ENCODE results near the gene KCNJ14.

KCNJ14 gene

DNA sequence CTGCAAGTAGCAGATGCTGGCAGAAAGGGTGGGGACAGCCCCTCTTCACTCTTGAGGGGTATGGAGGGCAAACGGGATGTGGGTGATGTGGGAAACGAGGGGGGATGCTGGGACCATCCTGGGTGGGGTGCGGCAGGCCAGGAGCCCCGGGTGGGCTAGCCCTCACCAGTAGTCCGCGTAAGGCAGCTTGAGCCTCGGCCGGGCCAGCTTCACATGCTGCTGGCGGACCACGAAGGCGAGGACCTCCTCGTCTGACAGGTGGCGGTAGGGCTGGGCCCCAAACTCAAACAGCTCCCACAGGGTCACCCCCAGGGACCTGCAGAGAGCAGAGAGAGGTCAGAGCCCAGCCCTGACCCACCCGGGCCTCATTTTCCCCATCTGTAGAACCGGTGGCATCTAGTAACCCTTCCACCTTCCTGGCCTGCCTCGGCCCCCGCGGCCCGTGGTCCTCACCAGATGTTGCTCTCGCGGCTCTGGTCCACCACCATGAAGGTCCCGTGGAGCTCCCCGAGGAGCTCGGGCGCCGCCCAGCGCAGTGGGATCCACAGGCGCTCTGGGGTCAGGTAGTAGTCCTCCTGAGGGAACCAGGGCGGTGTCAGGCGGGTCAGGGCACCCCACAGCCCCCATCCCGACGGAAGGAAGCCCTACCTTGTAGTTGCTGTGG, 45.6 kb downstream of the KCNJ14 start:
- Histone ChIP-seq H3K4me1 (ENCODE audit: insufficient read depth, low read length, poor library complexity, severe bottlenecking) (peaks cover 11% of the 10 kb centered on the region), H2AFZ (ENCODE audit: low read length) (no peak overlapping the region), H3K27me3 (ENCODE audit: insufficient read depth, low read length, poor library complexity, severe bottlenecking) (no peaks in the 10 kb centered on the region), H3K9ac (ENCODE audit: low read depth, low read length, poor library complexity, severe bottlenecking) (no peak overlapping the region), H3K79me2 (ENCODE audit: insufficient read depth, low read length) (no peaks in the 10 kb centered on the region), H3K4me3 (ENCODE audit: low read length, poor library complexity, severe bottlenecking) (no peak overlapping the region), H3K36me3 (ENCODE audit: insufficient read depth, low read length) (no peaks in the 10 kb centered on the region), H3F3A (ENCODE audit: low read depth) (peaks cover 4% of the 10 kb centered on the region; the same call in 1 of the 2 replicates), H3K9me2 (replicated peaks; ENCODE audit: low read depth, low read length) (no peaks in the 10 kb centered on the region), H3K4me2 (ENCODE audit: low read depth, low read length, poor library complexity, severe bottlenecking) (peak overlapping the region; percentile 64), H4K20me1 (ENCODE audit: insufficient read depth, low read length, poor library complexity, severe bottlenecking) (no peaks in the 10 kb centered on the region), H3K9me3 (ENCODE audit: insufficient read depth, low read depth, low read length) (no peaks in the 10 kb centered on the region)
- TF ChIP-seq EZH2phosphoT487 (IDR thresholded peaks at IDR 0.05; ENCODE audit: borderline replicate concordance) (no peak), CTCF (conservative IDR thresholded peaks at IDR 0.05; ENCODE audit: low read length) (no peak)

DNA sequence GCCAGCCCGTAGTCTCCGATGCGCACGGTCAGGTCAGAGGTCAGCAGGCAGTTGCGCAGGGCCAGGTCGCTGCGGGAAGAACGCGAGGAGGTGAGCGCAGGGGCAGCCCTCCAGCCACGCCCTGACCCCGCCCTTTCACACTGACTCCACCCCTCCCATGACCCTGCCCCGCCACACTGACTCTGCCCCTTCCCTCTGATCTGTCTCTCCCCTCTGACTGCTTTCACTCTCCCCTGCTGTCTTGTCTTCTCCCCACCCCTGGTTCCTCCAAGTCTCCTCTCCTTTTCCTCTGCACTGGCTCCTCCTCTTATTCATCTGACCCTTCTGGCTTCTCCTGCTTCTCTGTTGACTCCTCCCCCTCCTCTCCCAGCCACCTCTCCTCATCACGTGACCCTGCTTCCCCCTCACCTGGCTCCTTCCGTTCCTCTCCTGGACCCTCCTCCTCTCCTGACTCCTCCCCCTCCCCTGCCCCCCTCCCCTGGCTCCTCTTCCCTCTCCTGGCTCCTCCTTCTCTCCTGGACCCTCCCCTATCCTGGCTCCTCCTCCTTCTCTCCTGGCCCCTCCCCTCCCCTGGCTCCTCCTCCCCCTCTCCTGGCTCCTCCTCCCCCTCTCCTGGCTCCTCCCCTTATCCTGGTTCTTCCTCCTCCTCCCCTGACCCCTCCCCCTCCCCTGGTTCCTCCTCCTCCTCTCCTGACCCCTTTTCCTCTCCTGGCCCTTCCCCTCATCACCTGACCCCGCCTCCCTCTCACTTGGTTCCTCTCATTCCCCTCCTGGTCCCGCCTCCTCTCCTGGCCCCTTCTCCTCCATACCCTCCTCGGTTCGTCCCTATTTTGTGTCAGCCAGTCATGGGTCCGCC, 46.3 kb downstream of the KCNJ14 start:
- Histone ChIP-seq H3K9me3 (ENCODE audit: insufficient read depth, low read depth, low read length) (no peaks in the 10 kb centered on the region), H3K4me3 (ENCODE audit: low read length, poor library complexity, severe bottlenecking) (peak overlapping the region; percentile 46), H2AFZ (ENCODE audit: low read length) (peak overlapping the region; percentile 84), H3K9ac (ENCODE audit: low read depth, low read length, poor library complexity, severe bottlenecking) (peak overlapping the region; percentile 26), H3K4me1 (ENCODE audit: insufficient read depth, low read length, poor library complexity, severe bottlenecking) (peaks cover 11% of the 10 kb centered on the region), H3K36me3 (ENCODE audit: insufficient read depth, low read length) (no peaks in the 10 kb centered on the region), H4K20me1 (ENCODE audit: insufficient read depth, low read length, poor library complexity, severe bottlenecking) (no peaks in the 10 kb centered on the region), H3F3A (ENCODE audit: low read depth) (peaks cover 4% of the 10 kb centered on the region; the same call in 1 of the 2 replicates), H3K79me2 (ENCODE audit: insufficient read depth, low read length) (no peaks in the 10 kb centered on the region), H3K27me3 (ENCODE audit: insufficient read depth, low read length, poor library complexity, severe bottlenecking) (no peaks in the 10 kb centered on the region), H3K9me2 (replicated peaks; ENCODE audit: low read depth, low read length) (no peaks in the 10 kb centered on the region), H3K4me2 (ENCODE audit: low read depth, low read length, poor library complexity, severe bottlenecking) (peak overlapping the region; percentile 64)
- TF ChIP-seq EZH2phosphoT487 (IDR thresholded peaks at IDR 0.05; ENCODE audit: borderline replicate concordance) (no peak), CTCF (conservative IDR thresholded peaks at IDR 0.05; ENCODE audit: low read length) (no peak)

DNA sequence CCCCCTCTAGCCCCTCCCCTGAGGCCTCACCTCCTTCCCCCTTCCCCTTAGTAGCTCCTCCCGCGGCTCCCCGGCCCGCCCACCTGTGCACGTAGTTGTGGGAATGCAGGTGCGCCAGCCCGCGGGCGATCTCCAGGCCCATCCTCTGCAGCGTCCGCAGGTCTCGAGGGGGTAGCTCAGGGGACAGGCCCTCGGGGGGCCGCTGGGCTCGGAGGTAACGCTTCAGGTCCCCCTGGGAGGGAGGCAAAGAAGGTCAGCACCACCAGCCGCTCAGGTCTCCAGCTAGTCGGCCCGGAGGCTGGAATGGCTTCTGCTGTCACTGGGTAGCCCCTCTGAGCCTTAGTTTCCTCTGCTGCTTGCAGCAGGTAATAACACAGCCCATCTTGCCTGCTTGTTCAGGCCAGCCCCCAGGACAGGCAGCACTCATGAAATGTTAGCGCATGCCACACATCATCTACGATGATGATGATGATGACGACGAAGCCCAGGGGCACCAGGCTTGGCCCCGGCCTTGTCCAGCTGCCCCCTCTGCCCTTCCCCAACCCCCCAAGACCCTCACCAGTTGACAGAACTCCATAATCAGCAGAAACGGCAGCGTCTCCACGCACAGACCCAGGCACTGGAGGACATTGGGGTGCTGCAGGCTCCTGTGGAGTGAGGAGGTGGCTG, 47.1 kb downstream of the KCNJ14 start:
- Histone ChIP-seq H2AFZ (ENCODE audit: low read length) (peak overlapping the region; percentile 84), H3K9me2 (replicated peaks; ENCODE audit: low read depth, low read length) (no peaks in the 10 kb centered on the region), H3K36me3 (ENCODE audit: insufficient read depth, low read length) (no peaks in the 10 kb centered on the region), H3K4me1 (ENCODE audit: insufficient read depth, low read length, poor library complexity, severe bottlenecking) (peaks cover 11% of the 10 kb centered on the region), H3K79me2 (ENCODE audit: insufficient read depth, low read length) (no peaks in the 10 kb centered on the region), H3K9ac (ENCODE audit: low read depth, low read length, poor library complexity, severe bottlenecking) (peak overlapping the region; percentile 26), H4K20me1 (ENCODE audit: insufficient read depth, low read length, poor library complexity, severe bottlenecking) (no peaks in the 10 kb centered on the region), H3K4me3 (ENCODE audit: low read length, poor library complexity, severe bottlenecking) (peak overlapping the region; percentile 34), H3K4me2 (ENCODE audit: low read depth, low read length, poor library complexity, severe bottlenecking) (peak overlapping the region; percentile 64), H3F3A (ENCODE audit: low read depth) (peaks cover 4% of the 10 kb centered on the region; the same call in 1 of the 2 replicates), H3K27me3 (ENCODE audit: insufficient read depth, low read length, poor library complexity, severe bottlenecking) (no peaks in the 10 kb centered on the region), H3K9me3 (ENCODE audit: insufficient read depth, low read depth, low read length) (no peaks in the 10 kb centered on the region)
- TF ChIP-seq EZH2phosphoT487 (IDR thresholded peaks at IDR 0.05; ENCODE audit: borderline replicate concordance) (no peak), CTCF (conservative IDR thresholded peaks at IDR 0.05; ENCODE audit: low read length) (no peak)

Measured in Loucy (cell line).